Fibroblast of skin of abdomen (primary cell): ENCODE measurements around the gene SAMHD1. TPM values are rescaled to one million over a fixed set of nuclear protein-coding genes. Genes with fewer than 3 reads are reported as not detected.
A peak's percentile ranks its signal among the peaks of the same experiment; 100 is the strongest.
"Not testable (repeated sequence)": the region's sequence is repeated elsewhere in the genome, so short reads cannot be mapped to it uniquely, and the experiment has no call there.

ENCODE experiments used
- DNase-seq: peaks from one replicate; pipeline ENCODE4 v3.0.0-alpha.2; 2013
- polyA plus RNA-seq, 2 experiments: library from polyadenylated mRNA; unstranded; fragments of 120-200 nt; gene quantifications; one replicate each; pipeline ENCODE4 v1.2.1, GENCODE V29; 2013; ENCODE audit not compliant: insufficient read length in 2 of 2

Gene SAMHD1
- 12.4 TPM for polyA plus RNA-seq (2013, experiment 1 of 2; ENCODE audit: insufficient read length)
- polyA plus RNA-seq (2013, experiment 2 of 2; ENCODE audit: insufficient read length), result 10.1 TPM

DNA sequence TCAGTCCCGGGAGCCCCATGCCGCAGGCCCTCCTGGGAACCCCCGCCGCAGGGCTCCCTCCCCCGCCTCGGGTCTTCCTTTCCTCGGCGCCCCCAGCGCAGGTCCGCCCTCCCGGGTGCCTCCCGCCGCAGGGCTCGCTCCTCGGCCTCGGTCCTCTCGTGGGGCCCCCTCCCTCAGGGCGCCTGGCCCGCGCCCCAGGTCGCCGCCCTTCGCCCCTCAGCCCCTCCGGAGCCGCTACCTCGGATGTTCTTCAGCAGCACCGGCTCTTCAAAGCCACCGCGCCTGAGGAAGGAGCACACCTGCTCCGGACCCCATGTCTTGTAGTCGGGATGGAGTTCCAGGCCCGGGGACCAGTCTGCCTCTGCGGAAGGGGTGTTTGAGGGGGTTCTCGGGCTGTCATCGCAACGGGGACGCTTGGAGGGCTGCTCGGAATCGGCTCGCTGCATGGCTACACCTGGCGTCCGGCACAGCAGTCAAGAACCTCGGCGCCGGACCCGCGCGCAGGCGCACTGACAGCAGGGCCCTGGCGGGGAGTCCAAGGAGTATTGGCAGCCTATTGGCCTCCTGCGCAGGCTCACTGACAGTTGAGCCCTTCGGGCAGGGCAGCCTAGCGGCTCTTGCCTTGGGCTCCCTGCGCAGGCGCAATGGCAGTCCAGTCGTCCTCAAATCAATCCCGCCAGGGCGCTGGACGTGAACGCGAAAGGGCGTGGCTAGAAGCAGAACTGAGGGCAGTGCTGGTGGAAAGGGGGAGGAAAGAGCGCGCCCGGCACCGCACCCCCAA is at the start of gene SAMHD1:
Gene SAMHD1 (minus strand): TSS at position 511 of the 781 bp plus-strand sequence. CDS start 65 bp downstream, at position 446.
- peak; percentile 98 for DNase-seq

DNA sequence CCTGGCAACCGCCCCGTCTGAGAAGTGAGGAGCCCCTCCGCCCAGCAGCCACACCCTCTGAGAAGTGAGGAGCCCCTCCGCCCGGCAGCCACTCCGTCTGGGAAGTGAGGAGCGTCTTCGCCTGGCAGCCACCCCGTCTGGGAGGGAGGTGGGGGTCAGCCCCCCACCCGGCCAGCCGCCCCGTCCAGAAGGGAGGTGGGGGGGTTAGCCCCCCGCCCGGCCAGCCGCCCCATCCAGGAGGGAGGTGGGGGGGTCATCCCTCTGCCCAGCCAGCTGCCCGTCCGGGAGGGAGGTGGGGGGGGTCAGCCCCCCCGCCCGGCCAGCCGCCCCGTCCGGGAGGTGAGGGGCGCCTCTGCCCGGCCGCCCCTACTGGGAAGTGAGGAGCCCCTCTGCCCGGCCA is 48.7 kb upstream of the SAMHD1 start:
- not testable (repeated sequence) for DNase-seq

- no peak for DNase-seq
Observed at GRCh38 chr20:36998652-36999051, 47.1 kb upstream of the SAMHD1 start.

DNA sequence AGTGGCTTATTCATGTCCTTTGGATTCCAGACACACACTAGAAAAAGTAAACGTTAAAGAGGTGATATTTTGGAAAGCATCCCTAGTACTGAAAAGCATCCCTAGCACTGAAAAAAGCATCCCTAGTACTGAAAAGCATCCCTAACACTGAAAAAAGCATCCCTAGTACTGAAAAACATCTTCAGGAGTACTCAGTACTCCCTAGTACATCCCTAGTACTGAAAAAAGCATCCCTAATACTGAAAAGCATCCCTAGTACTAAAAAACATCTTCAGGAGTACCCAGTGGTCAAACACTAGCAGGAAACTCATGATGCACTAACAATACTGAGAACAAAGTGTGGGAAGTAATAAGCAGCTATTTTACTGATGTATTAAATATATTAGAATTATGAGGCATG is 45.6 kb upstream of the SAMHD1 start:
- no peak for DNase-seq

- DNase-seq, result not testable (repeated sequence)
Observed at GRCh38 chr20:36994221-36994620, 42.7 kb upstream of the SAMHD1 start.

DNA sequence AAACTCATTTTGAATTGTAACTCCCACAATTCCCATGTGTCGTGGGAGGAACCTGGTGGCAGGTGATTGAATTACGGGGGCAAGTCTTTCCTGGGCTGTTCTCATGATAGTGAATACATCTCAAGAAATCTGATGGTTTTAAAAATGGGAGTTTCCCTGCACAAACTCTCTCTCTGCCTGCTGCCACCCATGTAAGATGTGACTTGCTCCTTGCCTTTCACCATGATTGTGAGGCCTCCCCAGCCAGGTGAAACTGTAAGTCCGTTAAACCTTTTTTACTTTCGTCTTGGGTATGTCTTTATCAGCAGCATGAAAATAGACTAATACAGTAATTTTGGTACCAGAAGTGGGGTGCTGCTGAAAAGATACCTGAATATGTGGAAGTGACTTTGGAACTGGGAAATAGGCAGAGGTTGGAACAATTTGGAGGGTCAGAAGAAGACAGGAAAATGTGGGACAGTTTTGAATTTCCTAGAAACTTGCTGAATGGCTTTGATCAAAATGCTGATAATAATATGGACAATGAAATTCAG is 41.4 kb upstream of the SAMHD1 start:
- DNase-seq, result no peak

DNA sequence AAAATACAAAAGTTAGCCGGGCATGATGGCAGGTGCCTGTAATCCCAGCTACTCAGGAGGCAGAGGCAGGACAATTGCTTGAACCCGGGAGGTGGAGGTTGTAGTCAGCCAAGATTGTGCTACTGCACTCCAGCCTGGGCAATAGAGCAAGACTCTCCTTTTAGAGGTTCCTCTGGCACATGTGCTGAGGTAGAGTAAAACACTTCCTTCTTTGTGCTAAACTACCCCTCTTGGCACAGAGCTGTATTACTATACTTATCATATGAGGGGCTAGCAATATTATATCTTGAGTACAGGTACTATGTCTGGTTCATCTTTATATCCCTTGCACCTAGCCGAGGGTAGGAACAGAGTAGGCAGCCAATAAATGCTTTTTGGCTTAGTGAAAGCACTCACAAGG is 40.2 kb upstream of the SAMHD1 start:
- no peak for DNase-seq

DNA sequence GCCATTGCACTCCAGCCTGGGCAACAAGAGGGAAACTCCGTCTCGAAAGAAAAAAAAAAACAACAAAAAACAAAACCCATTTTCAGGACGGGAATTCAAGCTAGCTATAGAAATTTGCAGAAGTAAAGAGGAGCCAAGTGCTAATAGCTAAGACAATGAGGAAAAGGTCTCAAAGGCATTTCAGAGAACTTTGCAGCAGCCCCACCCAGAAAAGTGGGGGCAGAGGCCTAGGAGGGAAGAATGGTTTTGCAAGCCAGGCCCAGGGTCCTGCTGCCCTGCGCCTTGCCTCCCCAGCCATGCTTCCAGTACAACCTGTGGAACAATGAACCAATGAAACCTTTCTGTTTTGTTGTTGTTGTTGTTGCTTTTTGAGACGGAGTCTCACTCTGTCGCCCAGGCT is 38.3 kb upstream of the SAMHD1 start:
- DNase-seq, result no peak

DNA sequence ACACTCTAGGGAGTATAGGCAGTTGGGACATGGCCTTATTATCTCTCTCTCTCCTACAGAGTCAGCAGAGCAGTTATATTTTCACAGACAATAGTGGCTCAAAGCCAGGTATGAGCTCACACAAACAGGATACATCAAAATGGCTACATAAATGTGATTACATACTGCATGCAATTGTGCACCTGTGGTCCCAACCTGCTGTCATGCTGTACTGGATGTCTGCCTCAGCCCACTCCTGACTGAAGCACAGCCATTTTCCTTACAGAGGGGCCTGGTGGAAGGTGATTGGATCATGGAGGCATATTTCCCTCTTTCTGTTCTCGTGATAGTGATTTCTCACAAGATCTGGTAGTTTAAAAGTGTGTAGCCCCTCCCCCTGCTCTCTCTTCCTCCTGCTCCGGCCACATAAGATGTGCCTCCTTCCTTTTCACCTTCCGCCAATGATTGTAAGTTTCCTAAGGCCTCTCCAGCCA is 37.0 kb upstream of the SAMHD1 start:
- peak; percentile 4 for DNase-seq

DNA sequence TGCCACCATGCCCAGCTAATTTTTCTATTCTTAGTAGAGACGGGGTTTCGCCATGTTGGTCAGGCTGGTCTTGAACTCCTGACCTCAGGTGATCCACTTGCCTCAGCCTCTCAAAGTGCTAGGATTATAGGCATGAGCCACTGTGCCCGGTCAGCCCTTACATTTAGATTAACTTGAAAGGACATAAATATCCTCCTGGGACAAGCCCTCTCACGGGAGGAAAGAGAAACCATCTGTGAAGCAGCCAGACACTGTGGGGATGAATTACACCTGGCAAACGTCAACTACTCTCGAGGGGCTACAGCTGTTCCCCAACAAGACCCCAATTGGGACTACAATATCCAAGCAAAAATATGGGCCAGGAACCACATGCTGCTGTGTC is 32.7 kb upstream of the SAMHD1 start:
- no peak for DNase-seq

DNA sequence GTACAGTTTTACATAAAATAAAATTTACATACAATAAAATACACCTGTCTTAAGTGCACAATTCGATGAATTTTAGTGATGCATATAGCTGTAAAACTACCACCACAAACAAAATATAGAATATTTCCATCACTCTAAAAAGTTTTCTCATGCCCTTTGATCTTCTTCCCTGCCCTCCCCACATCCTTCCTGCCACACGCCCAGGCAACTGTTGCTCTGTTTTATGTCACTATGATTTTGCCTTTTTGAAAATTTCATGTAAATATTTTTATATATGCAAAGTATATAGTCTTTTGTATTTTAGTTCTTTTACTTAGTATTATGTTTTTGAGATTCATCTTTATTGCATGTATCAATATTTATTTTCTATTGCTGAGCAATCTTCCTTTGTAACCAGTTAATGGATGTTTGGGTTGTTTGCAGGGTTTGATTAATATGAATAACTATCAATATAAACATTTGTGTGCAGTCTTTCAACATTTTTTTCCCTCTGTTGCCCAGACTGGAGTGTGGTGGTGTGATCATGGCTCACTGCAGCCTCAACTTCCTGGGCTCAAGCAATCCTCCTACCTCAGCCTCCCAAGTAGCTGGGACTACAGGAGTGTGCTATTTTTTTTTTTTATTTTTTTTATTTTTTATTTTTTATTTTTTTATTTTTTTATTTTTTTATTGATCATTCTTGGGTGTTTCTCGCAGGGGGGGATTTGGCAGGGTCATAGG is 23.8 kb upstream of the SAMHD1 start:
- no peak for DNase-seq

DNA sequence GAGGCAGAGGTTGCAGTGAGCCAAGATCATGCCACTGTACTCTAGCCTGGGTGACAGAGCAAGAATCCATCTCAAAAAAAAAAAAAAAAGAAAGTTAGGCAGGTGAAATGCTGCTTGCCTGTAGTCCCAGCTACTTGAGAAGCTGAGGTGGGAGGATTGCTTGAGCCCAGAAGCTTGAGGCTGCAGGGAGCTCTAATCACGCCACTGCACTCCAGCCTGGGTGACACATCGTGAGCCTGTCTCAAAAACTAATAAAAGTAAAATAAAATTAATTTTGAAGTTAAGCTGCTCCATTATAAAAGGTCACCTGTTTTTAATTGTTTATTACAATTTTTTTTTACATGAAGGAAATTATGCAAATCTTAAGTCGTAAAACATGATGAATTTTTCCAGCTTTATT is 23.2 kb upstream of the SAMHD1 start:
- DNase-seq, result no peak

DNA sequence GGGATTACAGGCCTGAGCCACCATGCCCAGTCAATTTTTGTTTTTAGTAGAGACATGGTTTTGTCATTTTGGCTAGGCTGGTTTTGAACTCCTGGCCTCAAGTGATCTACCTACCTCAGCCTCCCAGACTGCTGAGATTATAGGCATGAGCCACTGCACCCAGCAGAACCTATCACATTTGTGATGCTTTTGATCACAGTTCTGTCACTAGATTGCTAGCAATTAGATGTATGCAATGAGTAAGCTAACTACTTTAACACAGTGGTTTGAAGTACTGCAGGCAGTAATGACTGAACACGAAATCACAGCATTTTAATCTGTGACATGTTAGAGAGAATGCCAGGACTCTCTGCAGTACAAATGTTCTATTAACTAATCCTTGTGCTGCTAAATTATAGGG is 19.6 kb upstream of the SAMHD1 start:
- no peak for DNase-seq

DNA sequence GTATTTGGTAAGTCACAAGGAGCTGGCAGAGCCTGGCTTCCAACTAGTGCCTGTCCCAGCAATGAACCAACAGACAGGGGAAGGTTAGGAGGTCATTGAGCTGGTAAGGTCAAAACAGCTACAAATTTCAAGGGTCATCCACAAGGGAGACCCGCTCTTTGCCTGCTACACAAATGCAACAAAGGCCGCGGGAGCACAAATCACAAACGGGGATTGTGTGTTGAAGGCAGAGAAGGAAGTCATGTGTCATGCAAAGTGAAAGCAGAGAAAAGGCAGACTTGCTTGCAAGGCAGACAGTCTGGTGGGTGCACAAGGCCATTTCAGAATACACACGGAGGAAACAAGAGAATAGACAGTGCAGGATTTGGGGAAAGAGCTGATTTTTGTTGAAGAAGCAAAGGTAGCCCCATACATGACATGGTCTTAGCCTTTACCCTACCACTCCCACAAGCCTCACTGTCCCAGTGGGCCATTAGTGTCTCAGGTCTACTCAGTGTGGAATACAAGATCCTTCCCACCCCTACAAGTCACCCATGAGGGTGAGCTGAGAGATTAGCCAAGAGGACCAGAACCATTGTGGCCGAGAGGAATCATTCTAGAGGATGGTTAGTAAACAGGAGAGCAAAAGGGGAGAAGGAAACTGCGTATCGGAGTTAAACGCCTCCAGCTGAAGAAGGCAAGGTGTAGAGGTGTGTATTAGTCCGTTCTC is 18.1 kb upstream of the SAMHD1 start:
- no peak for DNase-seq

GRCh38 chr20:36969051-36969450 is 17.5 kb upstream of the SAMHD1 start:
- no peak for DNase-seq

DNA sequence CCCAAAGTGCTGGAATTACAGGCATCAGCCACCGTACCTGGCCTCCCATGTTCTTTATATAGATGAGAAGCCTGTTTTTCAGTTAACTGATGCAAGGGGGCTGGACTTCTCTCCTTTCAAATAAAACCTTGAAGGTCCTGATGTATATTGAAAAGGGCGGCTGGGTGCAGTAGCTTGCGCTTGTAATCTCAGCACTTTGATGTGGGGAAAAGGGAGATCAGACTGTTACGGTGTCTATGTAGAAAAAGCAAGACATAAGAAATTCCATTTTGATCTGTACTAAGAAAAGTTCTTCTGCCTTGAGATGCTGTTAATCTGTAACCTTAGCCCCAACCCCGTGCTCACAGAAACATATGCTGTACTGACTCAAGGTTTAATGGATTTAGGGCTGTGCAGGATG is 16.1 kb upstream of the SAMHD1 start:
- no peak for DNase-seq

- not testable (repeated sequence) for DNase-seq
Observed at GRCh38 chr20:36966965-36967364, 15.5 kb upstream of the SAMHD1 start.

- DNase-seq, result not testable (repeated sequence)
Observed at GRCh38 chr20:36962354-36962941, 10.9 kb upstream of the SAMHD1 start.

DNA sequence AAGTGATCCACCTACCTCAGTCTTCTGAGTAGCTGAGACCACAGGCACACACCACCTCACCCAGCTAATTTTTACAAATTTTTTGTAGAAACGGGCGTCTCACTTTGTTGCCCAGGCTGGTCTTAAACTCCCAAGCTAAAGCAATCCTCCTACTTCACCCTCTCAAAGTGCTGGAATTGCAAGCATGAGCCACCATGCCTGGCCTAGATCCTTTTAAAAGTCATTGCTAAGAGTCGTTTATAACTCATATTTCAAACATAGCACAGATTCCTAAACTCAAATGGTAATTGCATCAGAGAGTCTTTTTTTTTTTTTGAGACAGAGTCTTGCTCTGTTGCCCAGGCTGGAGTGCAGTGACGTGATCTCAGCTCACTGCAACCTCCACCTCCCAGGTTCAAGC is 7.7 kb upstream of the SAMHD1 start:
- DNase-seq, result peak; percentile 17

DNA sequence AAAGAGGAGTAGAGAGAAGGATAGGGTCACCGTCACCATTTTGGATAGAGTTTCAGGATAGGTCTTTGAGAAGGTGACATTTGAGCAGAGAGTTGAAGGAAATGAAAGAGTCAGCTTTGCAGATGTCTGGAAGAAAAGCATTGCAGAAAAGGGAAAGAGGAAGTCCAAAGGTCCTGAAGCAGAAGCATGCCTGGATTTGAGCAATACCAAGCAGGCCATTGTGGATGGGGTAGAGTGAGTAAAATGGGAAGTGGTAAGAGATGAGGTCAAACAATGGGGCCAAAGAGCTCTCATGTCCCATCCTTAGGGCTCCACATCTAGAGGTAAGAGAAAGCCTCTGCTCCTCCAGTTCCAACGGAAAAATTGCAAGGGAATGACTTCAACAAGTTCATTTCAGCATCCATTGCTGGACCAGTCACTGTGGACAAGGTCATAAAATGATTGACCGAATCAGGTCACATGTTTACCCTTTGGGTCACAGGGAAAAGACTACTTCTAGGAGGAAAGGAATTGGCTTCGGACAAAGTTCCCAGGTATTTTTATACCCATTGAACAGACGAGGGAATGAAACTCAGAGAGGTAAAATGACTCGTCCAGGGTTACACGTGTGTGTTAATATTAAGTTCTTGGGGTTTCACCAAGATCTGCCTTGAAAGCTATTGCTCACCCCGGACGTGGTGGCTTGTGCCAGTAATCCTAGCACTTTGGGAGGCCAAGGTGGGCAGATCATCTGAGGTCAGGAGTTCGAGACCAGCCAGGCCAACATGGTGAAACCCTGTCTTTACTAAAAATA is 6.6 kb upstream of the SAMHD1 start:
- DNase-seq, result no peak

DNA sequence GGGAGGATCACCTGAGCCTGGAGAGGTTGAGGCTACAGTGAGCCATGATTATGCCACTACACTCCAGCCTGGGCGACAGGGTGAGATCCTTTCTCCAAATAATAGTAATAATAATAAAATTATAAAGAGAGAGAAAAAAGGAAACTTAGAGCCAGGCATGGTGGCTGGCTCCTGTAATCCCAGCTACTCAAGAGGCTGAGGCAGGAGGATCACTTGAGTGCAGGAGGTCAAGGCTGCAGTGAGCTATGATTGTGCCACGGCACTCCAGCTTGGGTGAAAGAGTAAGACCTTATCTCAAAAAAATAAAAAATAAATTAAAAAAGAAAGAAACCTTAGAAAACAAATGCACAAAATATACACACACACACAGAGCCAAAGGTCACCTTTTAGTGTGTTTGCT is 5.2 kb upstream of the SAMHD1 start:
- no peak for DNase-seq

- no peak for DNase-seq
Observed at GRCh38 chr20:36956016-36956415, 4.5 kb upstream of the SAMHD1 start.
